ENCODE results near the gene MRAP.

DNA sequence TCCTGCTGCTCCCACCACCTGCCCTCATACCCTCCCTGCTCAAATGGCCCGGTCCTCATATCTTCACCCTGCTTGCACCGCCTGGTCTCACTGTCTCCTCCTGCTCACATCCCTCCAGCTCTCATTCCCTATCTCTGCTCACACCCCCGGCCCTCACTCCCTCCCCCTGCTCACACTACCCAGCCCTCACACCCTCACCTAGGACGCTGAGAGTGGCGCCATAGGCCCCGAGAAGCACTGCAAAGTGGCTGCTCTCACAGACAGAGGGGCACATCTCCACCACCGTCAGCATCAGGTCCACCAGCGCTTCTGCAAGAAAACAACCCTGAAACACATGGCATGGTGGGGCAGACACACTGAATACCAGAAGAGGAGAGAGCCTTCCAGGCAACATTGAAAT is 38.6 kb downstream of the MRAP start:
- TF ChIP-seq, protein P1, sequence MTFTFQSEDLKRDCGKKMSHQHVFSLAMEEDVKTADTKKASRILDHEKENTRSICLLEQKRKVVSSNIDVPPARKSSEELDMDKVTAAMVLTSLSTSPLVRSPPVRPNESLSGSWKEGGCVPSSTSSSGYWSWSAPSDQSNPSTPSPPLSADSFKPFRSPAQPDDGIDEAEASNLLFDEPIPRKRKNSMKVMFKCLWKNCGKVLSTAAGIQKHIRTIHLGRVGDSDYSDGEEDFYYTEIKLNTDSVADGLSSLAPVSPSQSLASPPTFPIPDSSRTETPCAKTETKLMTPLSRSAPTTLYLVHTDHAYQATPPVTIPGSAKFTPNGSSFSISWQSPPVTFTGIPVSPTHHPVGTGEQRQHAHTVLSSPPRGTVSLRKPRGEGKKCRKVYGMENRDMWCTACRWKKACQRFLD (tag by site-specific recombination; IDR thresholded peaks at IDR 0.05), result no peak
- no peak for TF ChIP-seq ZNF501 (tag by site-specific recombination; IDR thresholded peaks at IDR 0.05)

Data from HEK293 (cell line).